A549 (cell line): ENCODE results near the gene PYCARD. TPM values are rescaled to one million over a fixed set of nuclear protein-coding genes. Genes with fewer than 3 reads are reported as not detected.
A peak's percentile ranks its signal among the peaks of the same experiment; 100 is the strongest.
"Not testable (repeated sequence)": the region's sequence is repeated elsewhere in the genome, so short reads cannot be mapped to it uniquely, and the experiment has no call there.

Experiments
- ATAC-seq, 2 experiments: fragments of 200-7000 bp in 1 of 2; fragments of >200 bp in 1 of 2; cut with Nextera tagmentation in 1 of 2; cut with Tn5 transposase in 1 of 2; 3 replicates each; pipeline versions ENCODE4 v1.8.0 to v1.9.1; 2018 to 2020; ENCODE audit warnings: mild to moderate bottlenecking in 1 of 2, moderate library complexity in 1 of 2
- CTCF ChIA-PET: fragments of 300-600 bp; sonication (Branson Sonifier 250); formaldehyde crosslinking; extraction: SDS; loops from one replicate; lab custom pipeline; 2021; ENCODE audit warnings: antibody characterized with exemption, inconsistent platforms; lab: Yijun Ruan, JAX
- POLR2A ChIA-PET: fragments of 350-600 bp; formaldehyde crosslinking; extraction: SDS; loops from one replicate; lab custom pipeline; 2021; ENCODE audit warnings: antibody characterized with exemption, inconsistent platforms; lab: Yijun Ruan, JAX
- DNase-seq, 2 experiments: peaks; one replicate each; pipeline versions ENCODE4 v3.0.0 to v3.0.0-alpha.2; 2011 to 2016; ENCODE audit warnings: low read depth in 1 of 2, low spot score in 1 of 2
- FAIRE-seq: peaks from 2 replicates; lab custom pipeline; 2011; peaks lifted over from hg19 to GRCh38; lab: Jason Lieb, UNC
- H3K27ac ChIP-seq, 2 experiments: fragments of >200 bp; sonication (Bioruptor Twin); formaldehyde crosslinking; 3 replicates each; pipeline ENCODE4 v1.5.1; 2016 to 2017
- H3K4me1 ChIP-seq: fragments of >200 bp; sonication (Bioruptor Twin); formaldehyde crosslinking; 3 replicates; pipeline ENCODE4 v1.6.1; 2016
- H3K4me2 ChIP-seq: fragments of >200 bp; sonication (Bioruptor Twin); formaldehyde crosslinking; 3 replicates; pipeline ENCODE4 v1.6.1; 2016
- H3K4me3 ChIP-seq: fragments of >200 bp; sonication (Bioruptor Twin); formaldehyde crosslinking; 3 replicates; pipeline ENCODE4 v1.5.1; 2016
- H3K9me3 ChIP-seq: fragments of >200 bp; sonication (Bioruptor Twin); formaldehyde crosslinking; 3 replicates; pipeline ENCODE4 v1.6.1; 2016
- EP300 ChIP-seq, 2 experiments: fragments of >200 bp; sonication (Bioruptor Twin); formaldehyde crosslinking; IDR thresholded peaks; 2 replicates in 1 of 2; 3 replicates in 1 of 2; pipeline ENCODE4 v1.6.1; 2016 to 2017
- FOSB ChIP-seq: fragments of 250-450 bp; sonication (Bioruptor Pico); IDR thresholded peaks from 2 replicates; pipeline ENCODE4 v1.5.0; 2020; ENCODE audit warnings: mild to moderate bottlenecking, moderate library complexity
- MAFK ChIP-seq: fragments of 450-650 bp; IDR thresholded peaks from 2 replicates; pipeline ENCODE4 v1.6.1; 2014; ENCODE audit not compliant: partially characterized antibody
- NR3C1 ChIP-seq: fragments of >200 bp; sonication (Bioruptor Twin); formaldehyde crosslinking; IDR thresholded peaks from 3 replicates; pipeline ENCODE4 v1.6.1; 2017
- POLR2AphosphoS2 ChIP-seq: conservative IDR thresholded peaks from 2 replicates; pipeline ENCODE4 v1.6.1; 2012; ENCODE audit warnings: low read length, improper control_type of control experiment, inconsistent platforms
- RARB ChIP-seq: fragments of 250-450 bp; sonication (Bioruptor Pico); IDR thresholded peaks from 2 replicates; pipeline ENCODE4 v1.8.0; 2021; ENCODE audit warnings: mild to moderate bottlenecking, moderate library complexity
- RNF2 ChIP-seq: fragments of 200-600 bp; sonication (generic); IDR thresholded peaks from 2 replicates; pipeline ENCODE4 v1.6.1; 2016; ENCODE audit warnings: low read depth, mild to moderate bottlenecking, antibody characterized with exemption, moderate library complexity, borderline replicate concordance
- TP53 ChIP-seq: fragments of 250-450 bp; sonication (Bioruptor Pico); IDR thresholded peaks from 2 replicates; pipeline ENCODE4 v1.5.0; 2021; ENCODE audit warnings: mild to moderate bottlenecking, moderate library complexity
- ZC3H11A ChIP-seq: fragments of 450-650 bp; IDR thresholded peaks from 2 replicates; pipeline ENCODE4 v1.6.1; 2014; ENCODE audit warnings: antibody characterized with exemption, mild to moderate bottlenecking
- ZSCAN20 ChIP-seq: fragments of 250-450 bp; sonication (Bioruptor Pico); IDR thresholded peaks from 2 replicates; pipeline ENCODE4 v1.8.0; 2022; ENCODE audit warnings: mild to moderate bottlenecking, moderate library complexity
- WGBS: methylation state at CpG from one replicate; pipeline ENCODE4 v1.1.6; 2017; ENCODE audit errors: missing lambda C conversion rate; 5-methylcytosine and 5-hydroxymethylcytosine counted together
- polyA plus RNA-seq, 4 experiments: library from polyadenylated mRNA; depleted of rRNA in 3 of 4; stranded (reverse); fragments of >200 nt; fragmentation: RNase III in 1 of 4; extraction: RNeasy Plus Mini Kit Qiagen cat#74134 plus additional on column Dnase treatment in 1 of 4; gene quantifications; 2 replicates in 3 of 4; 3 replicates in 1 of 4; pipeline ENCODE4 v1.2.3, GENCODE V29; 2011 to 2017
- TF ChIP-seq, protein P1 (sequence below): IDR thresholded peaks from 2 replicates; pipeline ENCODE4 v1.6.1; 2012
- TF ChIP-seq, protein P2 (sequence below): fragments of 250-450 bp; sonication (Bioruptor Pico); IDR thresholded peaks from 2 replicates; pipeline ENCODE4 v1.5.0; 2021; ENCODE audit warnings: mild to moderate bottlenecking, moderate library complexity, borderline replicate concordance
- TF ChIP-seq, protein P3 (sequence below): IDR thresholded peaks from 2 replicates; pipeline ENCODE4 v1.6.1; 2012

The PYCARD gene
- polyA plus RNA-seq, 2 of the 4 experiments (the other 2 are of a cell fraction), result 16.1 to 30.1 TPM

DNA sequence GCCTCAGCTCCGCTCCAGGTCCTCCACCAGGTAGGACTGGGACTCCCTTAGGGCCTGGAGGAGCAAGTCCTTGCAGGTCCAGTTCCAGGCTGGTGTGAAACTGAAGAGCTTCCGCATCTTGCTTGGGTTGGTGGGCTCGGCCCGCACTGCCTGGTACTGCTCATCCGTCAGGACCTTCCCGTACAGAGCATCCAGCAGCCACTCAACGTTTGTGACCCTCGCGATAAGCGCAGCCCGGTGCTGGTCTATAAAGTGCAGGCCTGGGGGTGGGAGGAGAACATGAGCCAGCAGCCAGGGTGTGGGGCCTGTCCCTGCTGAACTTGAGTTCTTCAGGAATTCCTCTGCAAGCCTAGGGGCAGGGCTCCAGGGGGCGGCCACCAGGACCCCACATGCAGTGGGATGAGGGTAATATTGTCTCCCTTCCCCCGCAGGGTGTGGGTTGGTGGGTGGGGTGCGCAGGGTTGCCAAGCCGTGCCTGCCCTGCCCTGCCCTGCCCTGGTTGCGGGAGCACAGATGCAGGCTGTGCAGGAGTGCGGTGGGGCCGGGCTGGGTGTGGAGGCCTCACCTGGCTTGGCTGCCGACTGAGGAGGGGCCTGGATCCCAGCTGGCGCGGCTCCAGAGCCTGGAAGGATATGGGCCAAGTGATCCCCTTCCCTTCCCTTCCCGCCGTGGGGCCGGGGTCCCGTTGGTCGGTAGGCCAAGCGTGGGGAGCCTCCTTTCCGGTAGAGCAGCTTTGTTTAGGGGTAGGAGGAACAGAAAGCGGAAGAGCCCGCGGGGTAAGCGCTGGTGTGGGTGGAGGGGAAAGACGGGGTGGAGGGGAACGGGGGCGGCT is 762 bp downstream of the PYCARD start (continued):
- TF ChIP-seq RARB, result peak; percentile 14; the same call in 1 of the 2 replicates
- TF ChIP-seq, protein P1, sequence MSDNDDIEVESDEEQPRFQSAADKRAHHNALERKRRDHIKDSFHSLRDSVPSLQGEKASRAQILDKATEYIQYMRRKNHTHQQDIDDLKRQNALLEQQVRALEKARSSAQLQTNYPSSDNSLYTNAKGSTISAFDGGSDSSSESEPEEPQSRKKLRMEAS, result no peak
- TF ChIP-seq FOSB (CRISPR knock-in tag), result peak; percentile 19; the same call in 1 of the 2 replicates

DNA sequence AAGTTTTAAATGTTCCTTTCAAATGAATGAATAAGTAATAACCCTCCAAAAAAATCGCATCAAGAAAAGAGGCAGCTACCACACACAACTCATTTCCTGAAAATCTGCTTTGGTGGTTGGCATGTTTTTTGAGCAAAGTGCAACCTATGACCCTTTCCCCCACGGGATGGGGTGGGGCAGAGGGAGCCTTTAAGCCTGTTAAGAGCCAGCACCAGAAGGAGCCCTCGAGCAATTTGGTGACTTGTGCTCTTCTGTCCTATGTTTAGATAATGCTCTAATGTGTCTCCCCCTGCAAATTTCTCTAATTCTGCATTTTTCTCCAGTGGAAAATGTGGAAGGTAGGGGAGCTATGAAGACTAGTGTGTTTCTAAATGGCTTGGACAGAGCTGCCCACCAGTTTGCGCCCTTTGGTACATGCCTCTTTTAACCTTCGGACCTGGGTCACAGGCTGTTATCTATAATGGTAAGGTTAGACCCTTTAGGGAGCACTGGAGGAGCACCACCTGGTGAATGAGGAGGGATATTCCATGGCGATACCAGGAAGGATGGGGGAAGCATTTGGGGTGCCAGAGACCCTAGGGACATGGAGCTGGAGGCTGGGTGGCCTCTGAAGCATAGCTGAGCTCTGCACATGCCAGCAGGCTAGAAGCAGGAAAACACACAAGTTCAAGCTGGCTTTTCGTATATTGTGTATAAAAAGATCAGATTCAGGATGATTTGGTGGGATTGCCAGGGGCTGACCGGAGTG is 1.6 kb downstream of the PYCARD start:
- H3K4me2 ChIP-seq, result peak overlapping the region; percentile 79
- peaks cover 26% of the 10 kb centered on the region for H3K4me1 ChIP-seq
- ChIA-PET CTCF (interaction anchor here (0.6 to 2.0 kb wide), 11 partner anchors 9 to 242 kb away, joined by 3 to 8 read pairs (median 4); partner anchors contain the start of gene ZNF843), POLR2A (interaction anchor here (1.6 to 2.8 kb wide), 2 partner anchors 11 to 21 kb away, joined by 5 to 20 read pairs; partner anchors contain the start of gene FUS)
- TF ChIP-seq, protein P2, sequence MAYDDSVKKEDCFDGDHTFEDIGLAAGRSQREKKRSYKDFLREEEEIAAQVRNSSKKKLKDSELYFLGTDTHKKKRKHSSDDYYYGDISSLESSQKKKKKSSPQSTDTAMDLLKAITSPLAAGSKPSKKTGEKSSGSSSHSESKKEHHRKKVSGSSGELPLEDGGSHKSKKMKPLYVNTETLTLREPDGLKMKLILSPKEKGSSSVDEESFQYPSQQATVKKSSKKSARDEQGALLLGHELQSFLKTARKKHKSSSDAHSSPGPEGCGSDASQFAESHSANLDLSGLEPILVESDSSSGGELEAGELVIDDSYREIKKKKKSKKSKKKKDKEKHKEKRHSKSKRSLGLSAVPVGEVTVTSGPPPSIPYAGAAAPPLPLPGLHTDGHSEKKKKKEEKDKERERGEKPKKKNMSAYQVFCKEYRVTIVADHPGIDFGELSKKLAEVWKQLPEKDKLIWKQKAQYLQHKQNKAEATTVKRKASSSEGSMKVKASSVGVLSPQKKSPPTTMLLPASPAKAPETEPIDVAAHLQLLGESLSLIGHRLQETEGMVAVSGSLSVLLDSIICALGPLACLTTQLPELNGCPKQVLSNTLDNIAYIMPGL (CRISPR knock-in tag), result no peak
- TF ChIP-seq, protein P3, sequence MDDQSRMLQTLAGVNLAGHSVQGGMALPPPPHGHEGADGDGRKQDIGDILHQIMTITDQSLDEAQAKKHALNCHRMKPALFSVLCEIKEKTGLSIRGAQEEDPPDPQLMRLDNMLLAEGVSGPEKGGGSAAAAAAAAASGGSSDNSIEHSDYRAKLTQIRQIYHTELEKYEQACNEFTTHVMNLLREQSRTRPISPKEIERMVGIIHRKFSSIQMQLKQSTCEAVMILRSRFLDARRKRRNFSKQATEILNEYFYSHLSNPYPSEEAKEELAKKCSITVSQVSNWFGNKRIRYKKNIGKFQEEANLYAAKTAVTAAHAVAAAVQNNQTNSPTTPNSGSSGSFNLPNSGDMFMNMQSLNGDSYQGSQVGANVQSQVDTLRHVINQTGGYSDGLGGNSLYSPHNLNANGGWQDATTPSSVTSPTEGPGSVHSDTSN, result no peak
- TF ChIP-seq POLR2AphosphoS2 (peak; percentile 80; the same call in 1 of the 2 replicates), RARB (0 out of 2 replicates have a peak, but pooled peaks have one; percentile 21), MAFK (no peak), NR3C1 (no peak), ZC3H11A (no peak), TP53 (no peak), ZSCAN20 (no peak), RNF2 (no peak), EP300 (IDR thresholded peaks at IDR 0.05) (no peak)
- TF ChIP-seq, protein P1, result no peak
- no peaks in the 10 kb centered on the region for H3K9me3 ChIP-seq
- ATAC-seq, result peak; percentile 21 to 27; a peak in 5 of 6 replicates
- peak in 1 of 2 experiments; percentile 49 for DNase-seq
- FAIRE-seq, result no peak
- WGBS, result 64% methylated on average over 8 of the region's 8 CpGs
- H3K27ac ChIP-seq, result peak overlapping the region in 1 of 2 experiments; percentile 81; a peak in 3 of 6 replicates
- no peak overlapping the region for H3K4me3 ChIP-seq

DNA sequence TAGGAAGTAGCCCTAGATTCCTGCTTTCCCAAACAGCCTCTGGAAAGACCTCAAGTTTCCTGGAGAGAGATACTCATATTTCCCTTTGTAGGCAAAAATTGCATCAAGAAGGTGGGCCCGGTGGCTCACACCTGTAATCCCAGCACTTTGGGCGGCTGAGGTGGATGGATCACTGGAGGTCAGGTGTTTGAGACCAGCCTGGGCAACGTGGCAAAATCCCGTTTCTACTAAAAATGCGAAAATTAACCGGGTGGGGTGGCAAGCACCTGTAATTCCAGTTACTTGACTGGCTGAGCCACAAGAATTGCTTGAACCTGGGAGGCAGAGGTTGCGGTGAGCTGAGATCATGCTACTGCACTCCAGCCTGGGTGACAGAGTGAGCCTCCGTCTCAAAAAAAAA is 2.4 kb downstream of the PYCARD start:
- CTCF ChIA-PET, result interaction anchor here (1.0 to 1.5 kb wide), 6 partner anchors 10 to 182 kb away, joined by 3 to 7 read pairs (median 4); no protein-coding TSS in a partner anchor
- WGBS, result 86% methylated on average over 8 of the region's 8 CpGs
- H3K4me3 ChIP-seq, H3K9me3 ChIP-seq, H3K4me2 ChIP-seq, ATAC-seq, POLR2A ChIA-PET, H3K27ac ChIP-seq, FAIRE-seq, DNase-seq: not testable (repeated sequence)
- peaks cover 26% of the 10 kb centered on the region for H3K4me1 ChIP-seq
